H1 (cell line): Measurements from ENCODE around the gene FBXO5. TPM values are rescaled to one million over a fixed set of nuclear protein-coding genes. Genes with fewer than 3 reads are reported as not detected.

Source experiments
- EZH2 ChIP-seq: fragments of 200-600 bp; sonication (generic); IDR thresholded peaks from 2 replicates; pipeline ENCODE4 v1.7.1; 2012; ENCODE audit warnings: low read depth, mild to moderate bottlenecking, moderate library complexity, low read length, inconsistent platforms; ENCODE audit not compliant: severe bottlenecking
- SP4 ChIP-seq: IDR thresholded peaks from 2 replicates; pipeline ENCODE4 v1.6.1; 2012; ENCODE audit warnings: low read length, inconsistent platforms
- TAF1 ChIP-seq: IDR thresholded peaks from 2 replicates; pipeline ENCODE4 v1.6.1; 2011; ENCODE audit warnings: mild to moderate bottlenecking, low read depth, low read length
- polyA plus RNA-seq, 7 experiments: library from polyadenylated mRNA; depleted of rRNA in 3 of 7; stranded (reverse) in 5 of 7; unstranded in 2 of 7; fragments of >200 nt in 5 of 7; fragments of 200-250 nt in 2 of 7; gene quantifications; 1 replicate in 5 of 7; 2 replicates in 1 of 7; 4 replicates in 1 of 7; pipeline versions ENCODE4 v1.2.1 to v1.2.3, GENCODE V29; 2011 to 2013; ENCODE audit warnings: missing spikeins in 2 of 7, mixed read lengths in 2 of 7
- total RNA-seq: library from RNA; stranded (reverse); fragmentation: NEBNext Ultra II Directional; extraction: Animal tissue kit (Norgen Biotek cat#: 25700); gene quantifications from 2 replicates; pipeline ENCODE4 v1.2.1, GENCODE V29; 2021

Gene FBXO5
- total and polyA plus RNA-seq, 2 of the 8 experiments (the other 6 are each of a cell fraction or from before 2014, with no cell fraction given) = 13.7 to 55.1 TPM

- no peak for TF ChIP-seq SP4
- no peak for TF ChIP-seq EZH2
- TF ChIP-seq TAF1 = no peak
Observed at GRCh38 chr6:153023977-153024708, 41.3 kb upstream of the FBXO5 start (continued).
